22Rv1 (cell line): ENCODE measurements around the gene ULK4.

Source experiments
- ZFX ChIP-seq: fragments of 450-650 bp; IDR thresholded peaks from 2 replicates; pipeline ENCODE4 v1.6.1; 2017; ENCODE audit warnings: antibody characterized with exemption, borderline replicate concordance
- TF ChIP-seq, protein P1 (sequence below): fragments of 450-650 bp; IDR thresholded peaks from 2 replicates; pipeline ENCODE4 v1.5.1; 2017; ENCODE audit warnings: mild to moderate bottlenecking

DNA sequence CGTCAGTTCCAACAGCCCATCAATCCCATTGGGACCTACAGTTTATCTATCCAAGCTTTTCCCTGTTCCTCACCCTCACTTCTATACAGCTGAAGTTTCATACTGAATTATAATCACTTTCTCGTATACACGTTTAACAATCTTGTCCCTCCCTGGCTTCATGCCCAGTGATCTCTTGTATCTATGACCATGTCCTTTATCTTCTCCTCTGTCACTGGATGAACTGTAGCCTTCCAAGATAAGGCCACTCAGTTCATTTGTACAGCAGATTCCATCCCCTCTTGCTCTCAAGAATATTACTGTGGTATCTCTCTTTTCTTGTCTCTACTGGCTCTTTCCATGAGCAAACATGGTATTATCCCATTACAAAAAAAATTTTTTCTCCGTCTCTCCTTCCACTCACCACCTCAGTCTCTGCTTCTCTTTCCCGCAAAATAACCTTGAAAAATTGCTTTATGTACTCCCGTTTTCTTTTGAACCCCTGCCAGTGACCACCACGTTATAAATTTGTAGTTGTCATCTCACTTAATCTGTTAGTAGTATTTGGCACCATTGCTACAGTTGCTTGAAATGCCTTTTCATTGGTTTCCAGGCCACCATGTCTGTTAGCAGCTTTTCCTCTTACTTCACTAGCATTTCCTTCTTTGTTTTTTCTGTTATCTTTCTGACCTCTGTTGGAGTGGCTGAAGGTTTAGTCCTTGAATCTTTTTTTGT, 753.2 kb downstream of the ULK4 start:
- TF ChIP-seq, protein P1, sequence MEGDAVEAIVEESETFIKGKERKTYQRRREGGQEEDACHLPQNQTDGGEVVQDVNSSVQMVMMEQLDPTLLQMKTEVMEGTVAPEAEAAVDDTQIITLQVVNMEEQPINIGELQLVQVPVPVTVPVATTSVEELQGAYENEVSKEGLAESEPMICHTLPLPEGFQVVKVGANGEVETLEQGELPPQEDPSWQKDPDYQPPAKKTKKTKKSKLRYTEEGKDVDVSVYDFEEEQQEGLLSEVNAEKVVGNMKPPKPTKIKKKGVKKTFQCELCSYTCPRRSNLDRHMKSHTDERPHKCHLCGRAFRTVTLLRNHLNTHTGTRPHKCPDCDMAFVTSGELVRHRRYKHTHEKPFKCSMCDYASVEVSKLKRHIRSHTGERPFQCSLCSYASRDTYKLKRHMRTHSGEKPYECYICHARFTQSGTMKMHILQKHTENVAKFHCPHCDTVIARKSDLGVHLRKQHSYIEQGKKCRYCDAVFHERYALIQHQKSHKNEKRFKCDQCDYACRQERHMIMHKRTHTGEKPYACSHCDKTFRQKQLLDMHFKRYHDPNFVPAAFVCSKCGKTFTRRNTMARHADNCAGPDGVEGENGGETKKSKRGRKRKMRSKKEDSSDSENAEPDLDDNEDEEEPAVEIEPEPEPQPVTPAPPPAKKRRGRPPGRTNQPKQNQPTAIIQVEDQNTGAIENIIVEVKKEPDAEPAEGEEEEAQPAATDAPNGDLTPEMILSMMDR: no peak
- TF ChIP-seq ZFX: no peak
